ENCODE data around the gene PRR13. TPM values are rescaled to one million over a fixed set of nuclear protein-coding genes. Genes with fewer than 3 reads are reported as not detected.
"Not testable (repeated sequence)": the region's sequence is repeated elsewhere in the genome, so short reads cannot be mapped to it uniquely, and the experiment has no call there.

Gene PRR13
- polyA plus RNA-seq, 4 donors, result 507 to 1,038 (median 704) TPM

- peak overlapping the region in 1 of 3 donors; percentile 60 for H3K27ac ChIP-seq (ENCODE audit: low read depth in 1 of 3, low read length in 2 of 3)
- peaks cover 2 to 47% (median 2%) of the 10 kb centered on the region in 3 donors for H3K4me1 ChIP-seq (ENCODE audit: control insufficient read depth in 3 of 3, insufficient read depth in 2 of 3, low read depth in 1 of 3, low read length in 2 of 3)
- FAIRE-seq (no peak), DNase-seq (peak in 1 of 2 donors; percentile 37)
- no peaks in the 10 kb centered on the region for H3K27me3 ChIP-seq (ENCODE audit: control insufficient read depth in 3 of 3, insufficient read depth in 3 of 3, low read length in 3 of 3)
- H3K9me3 ChIP-seq (ENCODE audit: control insufficient read depth in 2 of 2, insufficient read depth in 1 of 2, low read depth in 1 of 2, low read length in 1 of 2), result no peaks in the 10 kb centered on the region
- H3K36me3 ChIP-seq (ENCODE audit: control insufficient read depth in 3 of 3, insufficient read depth in 2 of 3, low read depth in 1 of 3, low read length in 3 of 3), result peaks cover 0 to 12% (median 0%) of the 10 kb centered on the region in 3 donors
- H3K4me3 ChIP-seq (ENCODE audit: low read depth in 1 of 3, low read length in 3 of 3), result peak overlapping the region in 1 of 3 donors; percentile 2
- WGBS, 3 donors, result 71 to 78% (median 77%) methylated on average over 11 of the region's 11 CpGs
These were observed 15.9 kb upstream of the PRR13 start for GRCh38 chr12:53425515-53426150.

- no peak overlapping the region for H3K4me3 ChIP-seq (ENCODE audit: low read depth in 1 of 3, low read length in 3 of 3)
- 22 to 65% (median 49%) methylated on average over 7 of the region's 7 CpGs for WGBS, 3 donors
- DNase-seq (peak; percentile 54 to 71), FAIRE-seq (no peak)
- no peaks in the 10 kb centered on the region for H3K27me3 ChIP-seq (ENCODE audit: control insufficient read depth in 3 of 3, insufficient read depth in 3 of 3, low read length in 3 of 3)
- no peaks in the 10 kb centered on the region for H3K9me3 ChIP-seq (ENCODE audit: control insufficient read depth in 2 of 2, insufficient read depth in 1 of 2, low read depth in 1 of 2, low read length in 1 of 2)
- H3K36me3 ChIP-seq (ENCODE audit: control insufficient read depth in 3 of 3, insufficient read depth in 2 of 3, low read depth in 1 of 3, low read length in 3 of 3), result peaks cover 0 to 20% (median 0%) of the 10 kb centered on the region in 3 donors
- H3K4me1 ChIP-seq (ENCODE audit: control insufficient read depth in 3 of 3, insufficient read depth in 2 of 3, low read depth in 1 of 3, low read length in 2 of 3), result peaks cover 0 to 40% (median 2%) of the 10 kb centered on the region in 3 donors
- peak overlapping the region in 1 of 3 donors; percentile 58 for H3K27ac ChIP-seq (ENCODE audit: low read depth in 1 of 3, low read length in 2 of 3)
These were observed 13.5 kb upstream of the PRR13 start for GRCh38 chr12:53427905-53428594.

GRCh38 chr12:53428741-53429140, 12.8 kb upstream of the PRR13 start:
- no peak for FAIRE-seq
- WGBS, 3 donors, result 87 to 94% (median 91%) methylated on average over 7 of the region's 7 CpGs

GRCh38 chr12:53430116-53430515, 11.4 kb upstream of the PRR13 start:
- H3K36me3 ChIP-seq (ENCODE audit: control insufficient read depth in 3 of 3, insufficient read depth in 2 of 3, low read depth in 1 of 3, low read length in 3 of 3), result peaks cover 0 to 20% (median 0%) of the 10 kb centered on the region in 3 donors
- peaks cover 0 to 25% (median 2%) of the 10 kb centered on the region in 3 donors for H3K4me1 ChIP-seq (ENCODE audit: control insufficient read depth in 3 of 3, insufficient read depth in 2 of 3, low read depth in 1 of 3, low read length in 2 of 3)
- no peaks in the 10 kb centered on the region for H3K9me3 ChIP-seq (ENCODE audit: control insufficient read depth in 2 of 2, insufficient read depth in 1 of 2, low read depth in 1 of 2, low read length in 1 of 2)
- 86 to 92% (median 87%) methylated on average over 5 of the region's 5 CpGs for WGBS, 3 donors
- H3K27ac ChIP-seq (ENCODE audit: low read depth in 1 of 3, low read length in 2 of 3), result no peak overlapping the region
- DNase-seq, result no peak
- H3K27me3 ChIP-seq (ENCODE audit: control insufficient read depth in 3 of 3, insufficient read depth in 3 of 3, low read length in 3 of 3), result no peaks in the 10 kb centered on the region
- H3K4me3 ChIP-seq (ENCODE audit: low read depth in 1 of 3, low read length in 3 of 3), result no peak overlapping the region
- no peak for FAIRE-seq

More at GRCh38 chr12:53428741-53429140, 12.8 kb upstream of the PRR13 start:
- no peaks in the 10 kb centered on the region for H3K9me3 ChIP-seq (ENCODE audit: control insufficient read depth in 2 of 2, insufficient read depth in 1 of 2, low read depth in 1 of 2, low read length in 1 of 2)
- no peak for DNase-seq
- H3K36me3 ChIP-seq (ENCODE audit: control insufficient read depth in 3 of 3, insufficient read depth in 2 of 3, low read depth in 1 of 3, low read length in 3 of 3), result peaks cover 0 to 20% (median 0%) of the 10 kb centered on the region in 3 donors
- peak overlapping the region in 1 of 3 donors; percentile 55 for H3K27ac ChIP-seq (ENCODE audit: low read depth in 1 of 3, low read length in 2 of 3)
- peaks cover 0 to 39% (median 2%) of the 10 kb centered on the region in 3 donors for H3K4me1 ChIP-seq (ENCODE audit: control insufficient read depth in 3 of 3, insufficient read depth in 2 of 3, low read depth in 1 of 3, low read length in 2 of 3)
- H3K27me3 ChIP-seq (ENCODE audit: control insufficient read depth in 3 of 3, insufficient read depth in 3 of 3, low read length in 3 of 3), result no peaks in the 10 kb centered on the region
- H3K4me3 ChIP-seq (ENCODE audit: low read depth in 1 of 3, low read length in 3 of 3), result no peak overlapping the region

GRCh38 chr12:53431187-53431586, 10.3 kb upstream of the PRR13 start:
- no peak overlapping the region for H3K27ac ChIP-seq (ENCODE audit: low read depth in 1 of 3, low read length in 2 of 3)
- H3K9me3 ChIP-seq (ENCODE audit: control insufficient read depth in 2 of 2, insufficient read depth in 1 of 2, low read depth in 1 of 2, low read length in 1 of 2), result no peaks in the 10 kb centered on the region
- FAIRE-seq, result no peak
- H3K36me3 ChIP-seq (ENCODE audit: control insufficient read depth in 3 of 3, insufficient read depth in 2 of 3, low read depth in 1 of 3, low read length in 3 of 3), result peaks cover 0 to 20% (median 0%) of the 10 kb centered on the region in 3 donors
- 84 to 85% (median 85%) methylated on average over 7 of the region's 7 CpGs for WGBS, 3 donors
- H3K27me3 ChIP-seq (ENCODE audit: control insufficient read depth in 3 of 3, insufficient read depth in 3 of 3, low read length in 3 of 3), result no peaks in the 10 kb centered on the region
- H3K4me1 ChIP-seq (ENCODE audit: control insufficient read depth in 3 of 3, insufficient read depth in 2 of 3, low read depth in 1 of 3, low read length in 2 of 3), result peaks cover 0 to 15% (median 2%) of the 10 kb centered on the region in 3 donors
- no peak overlapping the region for H3K4me3 ChIP-seq (ENCODE audit: low read depth in 1 of 3, low read length in 3 of 3)
- no peak for DNase-seq

GRCh38 chr12:53435326-53435725, 6.2 kb upstream of the PRR13 start:
- DNase-seq; H3K9me3 ChIP-seq (ENCODE audit: control insufficient read depth in 2 of 2, insufficient read depth in 1 of 2, low read depth in 1 of 2, low read length in 1 of 2); H3K4me3 ChIP-seq (ENCODE audit: low read depth in 1 of 3, low read length in 3 of 3); H3K4me1 ChIP-seq (ENCODE audit: control insufficient read depth in 3 of 3, insufficient read depth in 2 of 3, low read depth in 1 of 3, low read length in 2 of 3); H3K36me3 ChIP-seq (ENCODE audit: control insufficient read depth in 3 of 3, insufficient read depth in 2 of 3, low read depth in 1 of 3, low read length in 3 of 3); H3K27me3 ChIP-seq (ENCODE audit: control insufficient read depth in 3 of 3, insufficient read depth in 3 of 3, low read length in 3 of 3); H3K27ac ChIP-seq (ENCODE audit: low read depth in 1 of 3, low read length in 2 of 3); FAIRE-seq: not testable (repeated sequence)
- WGBS, 3 donors, result 96 to 99% (median 96%) methylated on average over 9 of the region's 9 CpGs

- not testable (repeated sequence) for H3K27me3 ChIP-seq (ENCODE audit: control insufficient read depth in 3 of 3, insufficient read depth in 3 of 3, low read length in 3 of 3); H3K9me3 ChIP-seq (ENCODE audit: control insufficient read depth in 2 of 2, insufficient read depth in 1 of 2, low read depth in 1 of 2, low read length in 1 of 2); H3K27ac ChIP-seq (ENCODE audit: low read depth in 1 of 3, low read length in 2 of 3); H3K4me1 ChIP-seq (ENCODE audit: control insufficient read depth in 3 of 3, insufficient read depth in 2 of 3, low read depth in 1 of 3, low read length in 2 of 3); H3K4me3 ChIP-seq (ENCODE audit: low read depth in 1 of 3, low read length in 3 of 3); H3K36me3 ChIP-seq (ENCODE audit: control insufficient read depth in 3 of 3, insufficient read depth in 2 of 3, low read depth in 1 of 3, low read length in 3 of 3); DNase-seq; FAIRE-seq
These were observed 2.0 kb upstream of the PRR13 start for GRCh38 chr12:53439582-53439981.

GRCh38 chr12:53443955-53444354, 2.4 kb downstream of the PRR13 start:
- peak overlapping the region in 1 of 3 donors; percentile 80 for H3K4me3 ChIP-seq (ENCODE audit: low read depth in 1 of 3, low read length in 3 of 3)
- peak overlapping the region; percentile 35 to 71 (median 43) for H3K27ac ChIP-seq (ENCODE audit: low read depth in 1 of 3, low read length in 2 of 3)
- FAIRE-seq, result no peak
- H3K9me3 ChIP-seq (ENCODE audit: control insufficient read depth in 2 of 2, insufficient read depth in 1 of 2, low read depth in 1 of 2, low read length in 1 of 2), result no peaks in the 10 kb centered on the region
- no peaks in the 10 kb centered on the region for H3K27me3 ChIP-seq (ENCODE audit: control insufficient read depth in 3 of 3, insufficient read depth in 3 of 3, low read length in 3 of 3)
- peaks cover 0 to 9% (median 0%) of the 10 kb centered on the region in 3 donors for H3K4me1 ChIP-seq (ENCODE audit: control insufficient read depth in 3 of 3, insufficient read depth in 2 of 3, low read depth in 1 of 3, low read length in 2 of 3)
- peak; percentile 83 to 96 for DNase-seq
- H3K36me3 ChIP-seq (ENCODE audit: control insufficient read depth in 3 of 3, insufficient read depth in 2 of 3, low read depth in 1 of 3, low read length in 3 of 3), result peaks cover 7 to 41% (median 9%) of the 10 kb centered on the region in 3 donors
- WGBS, 3 donors, result 12 to 70% (median 37%) methylated on average over 3 to 4 of the region's 4 CpGs
